GM19043 (cell line): Measurements from ENCODE around the gene PRKN.

ENCODE experiments used
- ATAC-seq: cut with Tn5 transposase; IDR thresholded peaks from one replicate; pipeline ENCODE4 v1.9.1; 2021; ENCODE audit warnings: low read depth; ENCODE audit not compliant: unreplicated experiment

The PRKN gene

DNA sequence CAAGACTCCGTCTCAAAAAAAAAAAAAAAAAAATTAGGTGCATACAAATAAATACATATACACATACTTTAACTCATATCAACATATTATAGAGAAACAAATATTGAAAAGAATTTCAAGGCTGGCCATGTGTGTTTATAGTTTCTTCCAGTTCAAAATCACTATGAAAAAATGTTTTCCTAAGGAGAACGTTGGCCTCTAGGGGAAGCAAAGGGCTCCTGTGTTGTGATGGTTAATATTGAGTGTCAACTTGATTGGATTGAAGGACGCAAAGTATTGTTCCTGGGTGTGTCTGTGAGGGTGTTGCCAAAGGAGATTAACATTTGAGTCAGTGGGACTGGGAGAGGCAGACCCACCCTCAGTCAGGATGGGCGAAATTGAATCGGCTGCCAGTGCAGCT lies 1271.7 kb downstream of the PRKN start:
- no peak for ATAC-seq

- ATAC-seq: no peak
These were observed 1274.0 kb downstream of the PRKN start for GRCh38 chr6:161453558-161453957.

DNA sequence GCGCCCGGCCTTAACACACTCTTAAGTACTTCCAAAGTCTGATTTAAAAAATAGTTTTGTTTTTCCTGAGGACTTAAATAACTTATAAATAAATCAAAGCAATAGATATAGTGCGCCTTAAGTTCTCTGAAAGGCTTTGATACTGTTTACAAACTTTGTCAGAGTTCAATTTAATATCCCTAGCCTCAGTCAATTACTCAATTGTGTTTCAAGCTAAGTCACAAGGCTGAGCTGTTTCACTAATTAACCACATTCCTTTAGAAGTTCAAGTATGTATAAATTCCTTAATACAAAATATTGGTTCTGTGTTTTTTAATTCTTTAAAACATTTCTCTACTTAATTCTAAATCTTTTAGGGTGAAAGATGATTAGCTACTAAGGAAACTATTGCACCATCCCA lies 1275.3 kb downstream of the PRKN start:
- no peak for ATAC-seq

DNA sequence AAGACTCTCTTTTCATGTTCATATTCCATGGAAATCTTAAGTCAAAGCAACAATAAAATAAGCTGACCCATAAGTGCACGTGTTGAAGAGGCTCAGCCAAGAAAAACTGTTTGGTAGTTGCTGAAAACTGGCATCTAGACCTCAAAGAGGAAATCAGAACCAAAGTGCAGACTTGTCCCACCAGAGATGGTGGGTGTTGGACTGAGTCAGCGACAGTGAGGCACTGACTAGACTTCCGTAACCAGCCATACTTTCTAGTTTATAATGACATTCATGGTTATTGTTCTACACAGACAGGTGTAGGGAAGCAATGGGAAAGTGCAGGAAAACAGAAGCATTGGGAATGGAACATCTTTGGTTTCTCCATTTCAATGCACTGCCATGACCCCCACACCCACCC lies 1278.0 kb downstream of the PRKN start:
- ATAC-seq: no peak

DNA sequence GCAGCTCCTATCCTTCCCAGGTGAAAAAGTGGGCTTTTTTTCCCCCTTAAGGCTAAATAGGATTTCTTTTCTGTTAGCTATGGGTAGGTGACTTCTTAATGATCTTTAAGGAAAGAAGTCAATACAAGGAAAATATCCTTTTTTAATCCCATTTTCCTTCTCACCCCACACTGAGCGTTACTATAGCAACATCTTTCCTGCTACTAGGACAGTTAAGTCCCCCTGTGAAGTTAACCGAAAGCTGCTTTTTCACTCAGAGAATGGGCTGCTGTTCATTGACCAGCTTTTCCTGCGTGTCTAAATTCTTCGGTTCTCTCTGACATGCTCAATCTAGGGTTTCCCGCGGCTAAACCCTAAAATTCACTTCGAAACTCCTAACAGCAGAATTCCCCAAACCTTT lies 1280.6 kb downstream of the PRKN start:
- ATAC-seq: no peak

DNA sequence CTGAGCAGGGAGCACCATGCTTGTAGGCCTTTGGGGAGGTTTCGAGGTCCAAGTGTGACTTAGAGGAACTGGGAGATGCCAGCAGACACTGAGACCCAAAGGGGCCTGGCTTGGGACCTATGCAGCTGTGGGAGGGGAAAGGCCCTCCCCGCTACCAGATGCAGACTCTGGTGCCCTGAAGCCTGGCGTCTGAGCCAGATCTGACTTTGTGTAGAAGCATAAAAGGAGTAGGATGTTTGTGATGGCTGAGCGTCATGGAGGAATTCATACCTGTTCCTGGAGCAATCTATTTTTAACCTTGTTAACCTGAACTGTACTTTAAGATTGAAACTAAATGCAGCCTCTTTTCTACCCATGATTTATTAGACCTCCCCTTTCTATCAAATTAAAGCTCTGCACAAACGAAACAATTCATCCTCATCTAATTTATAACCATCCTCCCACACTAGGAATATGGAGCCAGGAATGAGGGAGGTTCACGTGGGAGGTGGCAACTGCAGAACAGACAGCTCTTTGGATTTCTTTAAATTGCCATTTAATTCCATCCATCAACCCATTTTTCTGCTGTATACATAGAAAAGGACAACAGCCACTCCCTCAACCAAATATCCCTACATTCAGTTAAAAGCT lies 1281.2 kb downstream of the PRKN start:
- ATAC-seq: no peak

- ATAC-seq: no peak
These were observed 1282.4 kb downstream of the PRKN start for GRCh38 chr6:161445021-161445799.

- no peak for ATAC-seq
These were observed 1283.1 kb downstream of the PRKN start for GRCh38 chr6:161444464-161444863.

- no peak for ATAC-seq
These were observed 1283.7 kb downstream of the PRKN start for GRCh38 chr6:161443848-161444247.

DNA sequence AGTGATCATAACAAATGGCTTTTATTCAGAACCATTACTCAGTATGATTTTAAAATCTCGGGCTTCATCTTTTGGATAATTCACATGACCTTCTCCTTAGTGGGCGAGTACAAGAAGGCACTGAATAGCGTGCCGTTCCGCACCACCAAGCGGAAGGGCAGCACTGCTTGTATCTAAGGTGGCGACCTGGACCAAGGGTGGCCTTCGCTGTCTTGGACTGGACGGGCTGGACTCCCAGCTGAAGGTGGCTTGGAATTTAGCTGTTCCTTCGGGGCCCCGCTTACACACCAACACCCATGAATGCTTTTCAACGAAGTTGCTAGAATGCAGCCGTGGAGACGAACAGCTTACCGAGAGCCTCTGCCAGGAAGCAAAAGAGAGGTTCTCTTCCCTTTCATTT lies 1285.1 kb downstream of the PRKN start:
- no peak for ATAC-seq

GRCh38 chr6:161440299-161440698 lies 1287.3 kb downstream of the PRKN start:
- ATAC-seq: no peak

DNA sequence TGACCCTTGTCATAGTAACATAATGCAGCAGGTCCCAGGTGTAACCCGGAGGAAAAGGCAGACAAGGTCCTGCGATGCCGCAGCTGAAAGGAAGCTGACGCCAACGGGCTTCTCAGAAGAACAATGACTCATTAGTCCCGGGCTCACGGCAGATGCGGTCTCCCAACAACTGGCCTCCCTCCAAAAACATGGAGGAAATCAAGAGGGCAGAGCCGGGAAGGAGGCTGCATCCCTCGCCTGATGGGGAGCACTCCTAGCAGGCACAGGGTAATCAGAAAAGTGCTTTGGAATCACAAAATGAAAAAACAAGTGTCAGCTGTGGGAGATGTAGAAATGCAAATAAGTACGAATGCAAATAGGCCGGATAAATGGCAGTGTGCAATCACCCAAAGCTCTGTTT lies 1288.5 kb downstream of the PRKN start:
- no peak for ATAC-seq

- no peak for ATAC-seq
These were observed 1289.0 kb downstream of the PRKN start for GRCh38 chr6:161438430-161439030.

GRCh38 chr6:161437851-161438250 lies 1289.7 kb downstream of the PRKN start:
- no peak for ATAC-seq

- no peak for ATAC-seq
These were observed 1291.3 kb downstream of the PRKN start for GRCh38 chr6:161436106-161436876.

DNA sequence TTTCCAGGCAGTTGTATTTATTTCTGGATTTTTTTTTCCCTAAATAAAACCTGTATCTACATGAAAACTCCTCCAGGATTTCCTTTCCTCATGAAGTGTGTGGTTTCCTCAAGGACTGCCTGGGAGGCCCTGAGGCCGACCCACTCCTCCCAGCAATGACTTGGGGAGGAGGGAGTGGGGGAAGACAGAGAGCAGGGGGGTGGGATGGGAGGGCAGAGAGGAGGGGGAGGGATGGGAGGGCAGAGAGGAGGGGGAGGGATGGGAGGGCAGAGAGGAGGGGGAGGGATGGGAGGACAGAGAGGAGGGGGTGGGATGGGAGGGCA lies 1291.9 kb downstream of the PRKN start:
- ATAC-seq: no peak

DNA sequence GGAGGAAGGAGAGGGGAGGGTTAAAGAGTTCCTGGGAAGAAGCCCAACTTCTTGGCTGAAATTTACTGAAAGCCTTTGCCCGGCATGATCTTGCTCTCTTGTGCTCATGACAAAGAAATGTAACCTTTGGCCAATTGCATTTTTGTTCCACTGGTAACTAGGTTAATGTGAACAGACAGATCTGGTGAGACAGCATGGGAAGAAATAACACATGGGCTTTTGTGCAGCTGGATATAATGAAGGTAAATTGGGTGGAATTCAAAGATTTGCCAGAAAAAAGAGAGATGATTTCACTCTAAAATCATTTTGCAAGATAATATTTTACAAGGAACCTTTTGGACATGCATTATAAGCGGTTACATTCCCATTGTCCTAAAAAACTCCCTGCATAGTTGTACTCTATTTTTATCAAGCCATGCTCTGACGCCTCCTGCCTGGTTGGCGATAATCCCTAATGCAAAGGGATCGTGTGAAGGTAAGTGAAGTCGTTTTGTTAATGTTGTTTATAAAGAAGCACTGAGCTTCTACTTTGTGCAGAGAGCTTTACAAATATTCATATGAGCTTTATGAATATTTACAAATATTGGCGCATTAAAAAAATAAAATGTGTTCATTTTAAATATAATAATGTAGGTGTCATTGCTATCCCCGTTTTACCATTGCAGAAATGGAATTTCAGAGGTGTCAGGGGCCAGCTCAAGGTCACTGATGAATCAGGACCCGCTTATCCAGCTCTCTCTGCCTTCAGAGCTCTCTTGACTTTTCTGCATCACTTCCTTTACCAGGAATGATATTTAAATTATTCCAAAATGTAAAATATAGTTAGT lies 1292.4 kb downstream of the PRKN start:
- no peak for ATAC-seq

GRCh38 chr6:161434350-161434749 lies 1293.2 kb downstream of the PRKN start:
- no peak for ATAC-seq

DNA sequence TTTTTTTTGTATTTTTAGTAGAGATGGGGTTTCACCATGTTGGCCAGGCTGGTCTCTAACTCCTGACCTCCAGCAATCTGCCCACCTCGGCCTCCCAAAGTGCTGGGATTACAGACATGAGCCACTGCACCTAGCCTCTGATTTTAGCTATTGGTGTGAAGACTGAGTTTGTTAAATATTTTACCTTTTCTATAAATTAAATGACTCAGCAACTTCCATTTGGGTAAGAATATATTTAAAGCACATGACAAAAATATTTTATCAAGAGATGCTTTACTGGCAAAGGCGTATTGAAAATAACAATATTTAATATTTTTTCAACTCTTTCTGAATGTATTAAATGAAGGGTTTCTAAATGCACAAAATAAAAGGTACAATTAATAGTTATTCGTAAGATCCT lies 1295.0 kb downstream of the PRKN start:
- no peak for ATAC-seq

DNA sequence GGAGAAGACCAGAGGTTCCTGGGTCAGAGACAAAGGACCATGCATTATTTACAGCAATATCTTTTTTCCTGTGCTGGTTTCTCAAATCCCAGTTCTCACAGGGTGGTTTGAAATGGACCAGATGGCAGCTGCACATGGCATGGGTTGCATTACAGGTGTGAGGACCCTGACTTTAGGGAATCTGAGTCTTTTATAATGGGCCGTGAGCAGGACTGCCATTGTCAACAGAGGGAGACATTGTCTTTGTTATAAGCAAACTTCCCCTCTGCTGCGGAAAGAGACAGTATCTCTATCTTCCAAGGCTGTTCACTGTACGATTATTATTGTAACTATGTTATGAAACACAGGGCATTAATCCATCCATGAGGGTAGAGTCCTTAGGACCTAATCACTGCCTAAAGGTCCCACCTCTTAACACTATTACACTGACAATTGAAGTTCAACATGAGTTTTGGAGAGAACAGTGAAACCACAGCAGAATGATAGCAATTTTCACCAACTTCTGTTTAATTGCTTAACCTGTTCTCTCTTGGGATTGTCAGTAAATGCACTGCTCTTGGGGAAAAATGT lies 1297.6 kb downstream of the PRKN start:
- ATAC-seq: no peak
